HG02840 (cell line): Measurements from ENCODE around the gene RRM1.

Experiments used
- ATAC-seq: cut with Tn5 transposase; IDR thresholded peaks from one replicate; pipeline ENCODE4 v1.9.1; 2021; ENCODE audit warnings: mild to moderate bottlenecking, moderate library complexity, moderate number of reproducible peaks; ENCODE audit not compliant: unreplicated experiment, low FRiP score

RRM1 gene

GRCh38 chr11:4074266-4074665, 20.3 kb upstream of the RRM1 start:
- no peak for ATAC-seq

- ATAC-seq: no peak
Measured at GRCh38 chr11:4076774-4077173, 17.8 kb upstream of the RRM1 start.

- no peak for ATAC-seq
Measured at GRCh38 chr11:4083198-4083597, 11.4 kb upstream of the RRM1 start.

- ATAC-seq: no peak
Measured at GRCh38 chr11:4084406-4085125, 10.0 kb upstream of the RRM1 start.

GRCh38 chr11:4085575-4085974, 9.0 kb upstream of the RRM1 start:
- no peak for ATAC-seq

- no peak for ATAC-seq
Measured at GRCh38 chr11:4086575-4087353, 7.8 kb upstream of the RRM1 start.

GRCh38 chr11:4087551-4087950, 7.0 kb upstream of the RRM1 start:
- no peak for ATAC-seq

GRCh38 chr11:4090258-4090657, 4.3 kb upstream of the RRM1 start:
- ATAC-seq: no peak

GRCh38 chr11:4092026-4092425, 2.6 kb upstream of the RRM1 start:
- no peak for ATAC-seq

- no peak for ATAC-seq
Measured at GRCh38 chr11:4093519-4094347, 866 bp upstream of the RRM1 start.

GRCh38 chr11:4095509-4096230, 1.1 kb downstream of the RRM1 start:
- no peak for ATAC-seq

- no peak for ATAC-seq
Measured at GRCh38 chr11:4098026-4098621, 3.5 kb downstream of the RRM1 start.

GRCh38 chr11:4102711-4103110, 8.1 kb downstream of the RRM1 start:
- ATAC-seq: no peak

- ATAC-seq: no peak
Measured at GRCh38 chr11:4103269-4103668, 8.7 kb downstream of the RRM1 start.

- no peak for ATAC-seq
Measured at GRCh38 chr11:4105916-4106315, 11.3 kb downstream of the RRM1 start.

- no peak for ATAC-seq
Measured at GRCh38 chr11:4111834-4112233, 17.2 kb downstream of the RRM1 start.

- no peak for ATAC-seq
Measured at GRCh38 chr11:4115128-4115527, 20.5 kb downstream of the RRM1 start.

GRCh38 chr11:4118107-4118506, 23.5 kb downstream of the RRM1 start:
- ATAC-seq: no peak

- ATAC-seq: no peak
Measured at GRCh38 chr11:4123218-4123617, 28.6 kb downstream of the RRM1 start.

- ATAC-seq: no peak
Measured at GRCh38 chr11:4125141-4125540, 30.5 kb downstream of the RRM1 start.
